ES-I3 (cell line): ENCODE measurements around the gene BLVRB.
A peak's percentile ranks its signal among the peaks of the same experiment; 100 is the strongest.

Source experiments
- H3K36me3 ChIP-seq: 2 replicates; pipeline ENCODE4 v1.6.1; 2013; ENCODE audit warnings: mild to moderate bottlenecking, low read length, control low read depth, moderate library complexity; ENCODE audit not compliant: insufficient read depth
- H3K4me1 ChIP-seq: 2 replicates; pipeline ENCODE4 v1.6.1; 2013; ENCODE audit warnings: mild to moderate bottlenecking, control low read depth, low read length; ENCODE audit not compliant: insufficient read depth
- H3K9ac ChIP-seq: 2 replicates; pipeline ENCODE4 v1.6.1; 2013; ENCODE audit warnings: low read depth, mild to moderate bottlenecking, low read length, moderate library complexity
- H3K9me3 ChIP-seq: 2 replicates; pipeline ENCODE4 v1.6.1; 2013; ENCODE audit warnings: mild to moderate bottlenecking, low read length, moderate library complexity; ENCODE audit not compliant: control insufficient read depth, insufficient read depth

Gene BLVRB

GRCh38 chr19:40465557-40466218 is at the start of gene BLVRB:
Gene BLVRB (minus strand): TSS chr19:40465745. CDS start chr19:40465688, 57 bp downstream.
- peaks cover 7% of the 10 kb centered on the region; the same call in 1 of the 2 replicates for H3K4me1 ChIP-seq

GRCh38 chr19:40513741-40514315 is 48.3 kb upstream of the BLVRB start:
- Histone ChIP-seq H3K4me1 (no peaks in the 10 kb centered on the region), H3K36me3 (no peaks in the 10 kb centered on the region), H3K9ac (no peak overlapping the region), H3K9me3 (no peaks in the 10 kb centered on the region)

More at GRCh38 chr19:40465557-40466218, at the start of gene BLVRB:
- Histone ChIP-seq H3K9ac (peak within 1 kb of the TSS; percentile 82), H3K9me3 (no peaks in the 10 kb centered on the region), H3K36me3 (no peaks in the 10 kb centered on the region)

GRCh38 chr19:40513345-40513678 is 47.8 kb upstream of the BLVRB start:
- Histone ChIP-seq H3K4me1 (no peaks in the 10 kb centered on the region), H3K36me3 (no peaks in the 10 kb centered on the region), H3K9me3 (no peaks in the 10 kb centered on the region), H3K9ac (0 out of 2 replicates have a peak overlapping the region, but pooled peaks have one; percentile 17)

- H3K9ac ChIP-seq, result peak overlapping the region; percentile 17; the same call in 1 of the 2 replicates
- no peaks in the 10 kb centered on the region for H3K4me1 ChIP-seq
- no peaks in the 10 kb centered on the region for H3K9me3 ChIP-seq
- no peaks in the 10 kb centered on the region for H3K36me3 ChIP-seq
Measured at GRCh38 chr19:40512473-40513344, 47.2 kb upstream of the BLVRB start.

- H3K4me1 ChIP-seq, result no peaks in the 10 kb centered on the region
- no peaks in the 10 kb centered on the region for H3K36me3 ChIP-seq
- H3K9ac ChIP-seq, result peak overlapping the region; percentile 17; the same call in 1 of the 2 replicates
- no peaks in the 10 kb centered on the region for H3K9me3 ChIP-seq
Measured at GRCh38 chr19:40512110-40512472, 46.5 kb upstream of the BLVRB start.

GRCh38 chr19:40511487-40511886 is 45.9 kb upstream of the BLVRB start:
- H3K9me3 ChIP-seq, result no peaks in the 10 kb centered on the region
- no peaks in the 10 kb centered on the region for H3K4me1 ChIP-seq
- no peak overlapping the region for H3K9ac ChIP-seq
- no peaks in the 10 kb centered on the region for H3K36me3 ChIP-seq

- Histone ChIP-seq H3K9me3 (no peaks in the 10 kb centered on the region), H3K9ac (no peak overlapping the region), H3K36me3 (no peaks in the 10 kb centered on the region), H3K4me1 (no peaks in the 10 kb centered on the region)
Measured at GRCh38 chr19:40510526-40511115, 45.1 kb upstream of the BLVRB start.

GRCh38 chr19:40508739-40509260 is 43.3 kb upstream of the BLVRB start:
- H3K9ac ChIP-seq, result no peak overlapping the region
- H3K36me3 ChIP-seq, result no peaks in the 10 kb centered on the region
- H3K9me3 ChIP-seq, result no peaks in the 10 kb centered on the region
- no peaks in the 10 kb centered on the region for H3K4me1 ChIP-seq

GRCh38 chr19:40507892-40508291 is 42.3 kb upstream of the BLVRB start:
- no peaks in the 10 kb centered on the region for H3K4me1 ChIP-seq
- no peaks in the 10 kb centered on the region for H3K36me3 ChIP-seq
- no peak overlapping the region for H3K9ac ChIP-seq
- H3K9me3 ChIP-seq, result no peaks in the 10 kb centered on the region

GRCh38 chr19:40506099-40506498 is 40.6 kb upstream of the BLVRB start:
- Histone ChIP-seq H3K9ac (no peak overlapping the region), H3K9me3 (no peaks in the 10 kb centered on the region), H3K4me1 (no peaks in the 10 kb centered on the region), H3K36me3 (no peaks in the 10 kb centered on the region)

GRCh38 chr19:40503320-40503695 is 37.8 kb upstream of the BLVRB start:
- H3K4me1 ChIP-seq, result no peaks in the 10 kb centered on the region
- no peak overlapping the region for H3K9ac ChIP-seq
- no peaks in the 10 kb centered on the region for H3K36me3 ChIP-seq

GRCh38 chr19:40502647-40503319 is 37.2 kb upstream of the BLVRB start:
- Histone ChIP-seq H3K4me1 (no peaks in the 10 kb centered on the region), H3K9ac (no peak overlapping the region), H3K9me3 (no peaks in the 10 kb centered on the region), H3K36me3 (no peaks in the 10 kb centered on the region)

More at GRCh38 chr19:40503320-40503695, 37.8 kb upstream of the BLVRB start:
- H3K9me3 ChIP-seq, result no peaks in the 10 kb centered on the region

GRCh38 chr19:40502081-40502480 is 36.5 kb upstream of the BLVRB start:
- H3K4me1 ChIP-seq, result no peaks in the 10 kb centered on the region
- no peaks in the 10 kb centered on the region for H3K36me3 ChIP-seq
- no peaks in the 10 kb centered on the region for H3K9me3 ChIP-seq
- H3K9ac ChIP-seq, result no peak overlapping the region

GRCh38 chr19:40501599-40501998 is 36.1 kb upstream of the BLVRB start:
- Histone ChIP-seq H3K9ac (no peak overlapping the region), H3K36me3 (no peaks in the 10 kb centered on the region), H3K4me1 (no peaks in the 10 kb centered on the region), H3K9me3 (no peaks in the 10 kb centered on the region)
